ENCODE results near the gene ZNF451.

The ZNF451 gene

DNA sequence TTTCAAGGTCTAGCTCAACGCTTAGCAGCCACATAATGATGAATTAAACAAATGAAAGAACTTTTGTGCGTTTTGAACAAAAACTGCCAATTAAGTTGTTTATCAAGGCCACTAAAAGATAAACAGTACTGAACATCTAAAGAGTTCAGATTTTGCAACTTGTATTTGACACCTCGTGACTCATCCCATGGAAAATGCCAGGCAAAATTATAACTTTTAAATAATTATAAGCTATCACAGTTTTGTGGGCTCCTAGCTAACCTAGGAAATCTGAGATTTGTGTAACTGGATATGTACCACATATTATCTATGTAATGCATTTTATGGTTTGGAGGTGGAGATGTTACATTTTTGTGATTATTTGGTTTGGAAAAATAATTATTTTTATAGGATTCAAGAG is 72.5 kb downstream of the ZNF451 start:
- no peak for DNase-seq

DNA sequence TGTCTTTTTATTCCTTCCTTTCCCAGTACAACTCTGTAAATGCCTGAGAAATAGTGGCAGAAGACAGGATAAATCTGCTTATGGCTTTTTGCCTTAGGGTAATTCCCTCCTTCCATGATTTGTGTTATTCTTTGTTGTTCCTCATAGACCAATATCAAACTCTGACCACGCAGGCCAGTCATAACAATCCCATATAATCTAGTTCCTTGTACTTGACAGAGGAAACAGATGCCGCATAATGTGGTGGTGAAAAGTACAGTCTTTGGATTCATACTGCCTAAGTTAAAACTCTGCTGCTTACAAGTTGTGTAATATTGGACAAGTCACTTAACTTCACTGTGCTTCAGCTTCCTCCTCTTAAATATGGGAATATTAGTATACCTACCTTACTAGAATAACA is 74.0 kb downstream of the ZNF451 start:
- DNase-seq: no peak

DNA sequence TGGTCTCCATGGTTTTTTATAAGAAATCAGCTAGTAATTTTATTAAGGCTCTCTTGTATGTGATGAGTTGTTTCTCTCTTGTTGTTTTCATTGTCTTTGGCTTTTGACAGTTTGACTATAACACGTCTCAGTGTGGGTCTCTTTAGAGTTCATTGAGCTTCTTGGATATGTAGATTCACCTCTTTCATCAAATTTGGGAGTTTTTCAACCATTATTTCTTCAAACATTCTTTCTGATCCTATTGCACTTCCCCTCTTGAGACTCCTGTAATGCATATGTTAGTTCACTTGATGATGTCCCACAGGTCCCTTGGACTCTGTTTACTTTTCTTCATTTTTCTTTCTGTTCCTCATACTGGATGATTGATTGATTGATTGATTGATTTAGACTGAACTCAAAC is 75.1 kb downstream of the ZNF451 start:
- DNase-seq: no peak

DNA sequence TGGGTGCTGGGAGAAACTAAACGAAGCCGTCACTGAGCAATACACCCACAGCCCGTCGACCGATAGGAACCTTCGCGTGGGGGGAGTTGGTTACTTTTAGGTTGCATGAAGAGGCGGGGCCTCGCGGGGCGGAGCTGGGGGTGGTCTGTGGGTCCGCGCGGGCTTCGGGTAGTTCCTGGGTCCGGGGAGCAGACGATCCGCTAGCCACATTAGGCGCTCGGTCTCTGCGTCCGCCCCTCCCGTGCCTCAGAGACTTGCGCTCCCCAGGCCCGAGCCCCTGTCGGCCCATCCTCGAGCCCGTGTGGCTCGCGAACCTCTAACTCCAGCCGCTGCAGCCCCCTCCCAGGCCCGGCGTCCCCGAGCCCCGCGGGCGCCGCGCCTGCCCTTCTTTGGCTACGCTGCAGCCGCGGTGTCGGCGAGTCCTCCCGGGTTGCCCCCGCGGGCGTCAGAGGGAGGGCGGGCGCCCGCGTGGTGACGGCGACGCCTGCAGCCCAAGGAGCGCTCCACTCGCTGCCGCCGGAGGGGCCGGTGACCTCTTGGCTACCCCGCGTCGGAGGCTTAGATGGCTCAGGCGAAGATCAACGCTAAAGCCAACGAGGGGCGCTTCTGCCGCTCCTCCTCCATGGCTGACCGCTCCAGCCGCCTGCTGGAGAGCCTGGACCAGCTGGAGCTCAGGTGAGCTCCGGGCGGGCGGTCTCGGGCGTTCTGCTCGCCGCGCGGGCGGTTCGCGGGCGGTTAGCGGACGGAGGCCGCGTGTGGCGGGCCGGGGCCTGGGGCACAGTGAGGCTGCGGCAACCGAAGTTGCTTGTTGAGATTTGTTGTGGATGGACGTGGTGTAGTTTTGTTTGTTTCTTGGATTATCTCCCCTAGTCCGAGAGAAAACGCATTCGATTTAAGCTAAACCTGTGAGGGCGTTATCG is 82.4 kb downstream of the ZNF451 start, which contains the start of gene BAG2:
Gene BAG2, plus strand, starts transcription at position 191 of the 920 bp plus-strand sequence. Its CDS starts 372 bp downstream, at position 563.
- peak; percentile 76 to 85 for DNase-seq

DNA sequence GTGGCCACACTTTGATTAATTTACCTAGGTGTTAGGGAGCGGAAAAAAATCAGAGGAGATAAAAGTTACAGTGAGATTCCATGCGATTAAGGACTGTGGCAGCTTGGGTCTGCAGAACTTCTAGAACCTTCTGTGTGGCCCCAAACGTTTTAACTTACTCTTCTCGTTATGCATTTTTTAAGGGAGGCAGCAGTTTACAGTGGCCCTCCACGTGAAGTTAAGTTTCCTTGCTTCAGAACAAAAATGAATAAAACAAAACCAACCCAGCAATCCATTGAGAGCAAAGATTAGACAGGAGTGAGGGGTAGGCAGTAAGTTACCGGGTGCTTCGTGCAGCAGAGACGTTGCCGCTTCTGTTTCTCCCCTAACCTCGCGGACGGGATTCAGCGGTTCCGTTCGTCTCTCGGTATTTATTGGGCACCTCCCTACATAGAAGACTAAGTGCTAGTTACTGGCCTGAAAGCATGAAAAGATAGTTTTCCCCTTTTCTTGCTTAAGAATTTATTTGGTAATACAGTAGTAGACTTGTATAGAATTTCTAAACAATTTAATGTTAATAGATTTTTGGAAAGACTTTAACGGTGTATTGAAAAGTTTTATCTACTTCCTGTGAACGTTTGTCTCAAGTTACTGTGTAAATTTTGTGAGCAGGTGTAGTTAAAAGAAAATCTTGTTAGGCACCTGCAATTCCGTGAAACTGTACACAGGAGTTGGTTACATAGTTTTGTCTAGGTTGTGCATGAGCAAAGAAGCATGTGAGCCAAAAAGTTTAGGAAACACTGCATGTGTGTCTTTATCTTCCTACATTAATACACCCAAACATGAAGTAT is 83.3 kb downstream of the ZNF451 start:
- peak in 1 of 2 experiments; percentile 16 for DNase-seq

- DNase-seq: peak in 1 of 2 experiments; percentile 44
These were observed 84.0 kb downstream of the ZNF451 start for GRCh38 chr6:57173886-57174510.

DNA sequence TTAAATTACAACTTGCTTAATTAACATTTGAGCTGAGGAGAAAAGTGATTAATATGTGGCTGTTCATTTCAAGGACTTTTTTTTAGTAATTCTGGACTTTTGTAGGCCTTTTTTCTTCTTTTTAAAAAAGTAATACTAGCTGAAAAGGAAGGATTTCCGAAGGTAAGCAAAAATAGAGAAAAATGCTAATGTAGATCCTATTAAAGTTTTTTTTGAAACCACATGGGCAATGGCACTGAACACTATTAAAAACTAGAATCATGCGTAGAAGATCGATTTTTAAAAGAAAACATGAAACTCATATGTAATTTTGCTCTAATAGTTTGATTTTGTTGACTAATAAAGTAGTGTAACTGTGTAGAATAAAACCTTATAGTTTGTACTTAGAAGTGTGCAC is 84.5 kb downstream of the ZNF451 start:
- DNase-seq: no peak

- no peak for DNase-seq
These were observed 87.7 kb downstream of the ZNF451 start for GRCh38 chr6:57177545-57178265.

GRCh38 chr6:57180596-57180995 is 90.6 kb downstream of the ZNF451 start:
- no peak for DNase-seq

- no peak for DNase-seq
These were observed 92.0 kb downstream of the ZNF451 start for GRCh38 chr6:57182017-57182432.

DNA sequence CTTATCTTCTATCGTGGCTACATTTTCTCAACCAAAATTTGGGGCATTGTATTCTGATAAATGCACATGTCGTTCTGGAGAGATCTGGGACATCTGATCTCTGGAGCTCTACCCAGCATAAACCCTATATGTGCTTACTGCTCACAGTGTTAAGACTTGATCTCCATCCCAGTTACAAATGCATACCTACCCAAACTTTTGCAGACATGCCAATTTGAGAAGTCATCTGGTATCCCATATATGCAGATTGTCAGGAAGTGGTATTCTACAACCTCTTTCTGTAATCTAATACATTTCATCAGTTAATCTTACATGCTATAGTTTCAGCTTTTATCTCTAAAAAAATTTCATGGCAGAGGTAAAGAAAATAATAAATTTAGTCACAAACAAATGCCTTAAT is 93.3 kb downstream of the ZNF451 start:
- no peak for DNase-seq

DNA sequence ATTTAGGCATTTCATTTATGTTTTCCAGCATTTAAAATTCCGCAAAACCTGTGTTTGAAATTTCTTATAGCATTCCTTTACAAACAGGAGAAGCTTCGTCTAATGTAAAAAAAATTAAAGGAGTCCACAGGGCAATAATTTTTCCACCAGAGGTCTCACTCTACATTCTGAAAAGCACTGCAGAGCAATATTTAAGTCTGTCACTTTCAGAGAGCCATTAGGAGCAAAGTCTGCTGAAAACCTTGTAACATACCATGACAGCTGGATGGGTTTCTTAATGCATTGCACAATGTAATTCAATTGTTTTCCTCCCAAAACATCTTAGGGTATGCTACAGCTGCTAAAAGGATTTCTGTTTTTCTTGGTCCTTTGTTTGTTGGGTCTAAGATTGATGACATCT is 100.2 kb downstream of the ZNF451 start:
- DNase-seq: peak in 1 of 2 experiments; percentile 35

DNA sequence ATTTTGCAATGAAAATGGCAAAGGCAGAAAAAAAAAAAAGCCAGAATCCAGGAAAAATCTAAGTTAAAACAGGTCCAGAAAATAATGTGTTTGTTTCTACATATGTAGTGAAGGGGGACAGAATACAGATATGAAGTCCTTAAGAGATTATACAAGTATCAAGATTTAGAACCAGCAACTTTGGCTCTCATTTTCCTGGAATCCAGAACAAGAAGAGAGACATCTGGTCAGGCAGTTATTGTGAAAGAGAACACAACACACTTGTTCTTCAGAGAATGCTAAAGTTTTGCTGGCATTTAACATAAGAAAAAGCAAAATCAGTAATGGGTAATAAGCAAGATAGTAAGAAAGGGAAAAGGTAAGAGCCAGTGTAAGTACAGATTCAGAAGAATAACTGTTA is 103.2 kb downstream of the ZNF451 start:
- DNase-seq: no peak

DNA sequence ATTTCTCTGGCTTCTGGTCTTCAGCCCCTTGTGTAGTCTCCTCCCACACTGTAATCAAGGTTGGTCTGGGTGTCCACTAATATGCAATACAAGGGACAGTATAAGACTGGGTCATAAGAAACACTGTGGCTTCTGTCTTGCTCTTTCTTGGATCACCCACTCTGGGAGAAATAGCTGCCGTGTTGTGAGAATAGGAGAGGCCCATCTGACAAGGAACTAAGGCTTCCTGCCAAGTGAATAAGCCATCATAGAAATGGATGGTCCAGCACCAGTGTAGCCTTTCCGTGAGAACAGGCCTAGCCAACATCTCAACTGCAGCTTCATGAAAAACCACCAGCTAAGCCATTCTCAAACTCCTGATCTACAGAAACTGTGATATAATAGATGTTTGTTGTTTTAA is 105.5 kb downstream of the ZNF451 start:
- DNase-seq: peak in 1 of 2 experiments; percentile 26

DNA sequence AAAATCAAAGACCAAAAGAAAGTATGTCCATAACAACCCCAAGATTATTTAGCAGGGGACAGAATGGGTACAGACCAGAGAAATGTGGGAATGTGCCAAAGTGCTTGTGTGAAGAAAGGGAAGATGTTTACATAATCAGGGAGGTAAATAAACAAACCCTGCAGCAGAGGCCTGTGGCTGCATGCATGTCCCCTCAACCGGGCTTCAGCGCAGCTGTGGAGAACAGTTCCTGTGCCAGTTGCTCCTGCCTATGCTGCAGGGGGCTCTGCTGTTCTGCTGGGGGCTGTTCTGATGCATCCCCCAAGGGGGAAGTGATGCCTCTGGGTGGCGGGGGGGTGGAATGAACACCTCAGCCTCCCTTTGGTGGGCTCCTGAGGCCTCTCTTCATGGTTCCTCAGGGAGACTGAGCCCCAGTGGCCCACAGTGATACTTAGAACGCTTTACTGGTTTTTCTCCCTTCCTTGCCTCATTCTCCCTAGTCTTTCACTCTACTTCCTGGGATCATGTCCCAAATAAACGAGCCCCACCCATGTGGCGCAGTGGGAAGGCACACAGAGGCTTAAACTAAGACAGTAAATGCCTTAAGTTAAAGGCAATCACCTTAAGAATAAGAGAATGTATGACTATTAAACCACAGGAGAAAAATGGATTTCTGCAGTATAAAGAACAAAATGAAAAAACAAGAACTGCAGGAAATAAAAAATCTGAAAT is 109.1 kb downstream of the ZNF451 start:
- no peak for DNase-seq

DNA sequence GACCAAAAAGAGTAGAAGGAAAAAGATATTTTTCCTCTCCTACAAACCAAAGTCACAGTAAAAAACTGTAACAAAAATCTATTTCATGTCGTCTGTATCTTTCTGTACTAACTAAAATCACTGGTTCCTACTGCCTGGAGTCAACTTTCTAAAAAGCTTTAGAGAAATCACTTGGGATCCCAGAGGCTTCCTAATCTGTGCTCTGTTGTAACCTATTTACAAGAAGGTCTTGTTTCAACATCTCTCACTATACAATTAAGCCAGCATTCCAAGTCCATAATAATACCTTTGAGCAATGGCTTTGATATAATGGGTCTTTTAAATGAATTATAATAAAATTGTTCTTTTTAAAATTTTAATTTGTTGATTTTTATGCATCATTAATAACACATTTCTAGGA is 111.7 kb downstream of the ZNF451 start:
- no peak for DNase-seq

DNA sequence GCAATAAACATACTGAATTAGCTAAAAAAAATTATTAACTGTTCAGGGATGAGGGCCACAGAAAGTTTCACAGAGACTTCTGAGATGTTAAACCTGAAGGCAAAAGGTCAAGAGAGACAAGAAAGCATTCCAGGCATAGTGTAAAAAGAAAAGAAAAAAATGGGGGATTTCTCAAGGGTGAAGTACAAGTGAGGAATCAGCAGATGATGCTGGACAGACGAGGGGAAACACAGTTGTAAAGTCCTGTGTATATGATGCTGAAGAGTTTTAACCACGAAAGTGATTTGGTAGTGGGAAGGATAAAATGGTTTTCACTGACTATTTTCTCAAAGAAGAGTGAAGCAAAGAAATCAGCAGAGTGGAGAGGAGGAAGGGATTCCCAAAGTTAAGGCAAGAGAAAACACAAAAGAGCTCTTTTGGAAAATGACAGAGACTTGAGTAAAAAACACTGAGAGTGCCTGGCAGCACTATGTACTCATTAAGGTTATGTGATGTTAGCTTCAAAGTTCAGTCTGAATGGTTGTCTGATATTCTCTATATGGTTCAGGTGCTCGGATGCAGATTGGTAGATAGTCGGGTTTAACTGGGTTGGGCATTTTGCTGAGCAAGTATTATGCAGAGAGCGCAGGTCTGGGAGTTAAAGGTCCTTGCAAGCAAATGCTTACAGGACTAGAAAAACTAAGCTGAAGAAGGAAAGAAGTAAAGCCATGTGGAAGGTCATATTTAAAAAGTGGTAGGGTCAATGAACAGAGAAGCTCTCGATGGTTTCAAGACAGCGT is 115.8 kb downstream of the ZNF451 start:
- DNase-seq: no peak

DNA sequence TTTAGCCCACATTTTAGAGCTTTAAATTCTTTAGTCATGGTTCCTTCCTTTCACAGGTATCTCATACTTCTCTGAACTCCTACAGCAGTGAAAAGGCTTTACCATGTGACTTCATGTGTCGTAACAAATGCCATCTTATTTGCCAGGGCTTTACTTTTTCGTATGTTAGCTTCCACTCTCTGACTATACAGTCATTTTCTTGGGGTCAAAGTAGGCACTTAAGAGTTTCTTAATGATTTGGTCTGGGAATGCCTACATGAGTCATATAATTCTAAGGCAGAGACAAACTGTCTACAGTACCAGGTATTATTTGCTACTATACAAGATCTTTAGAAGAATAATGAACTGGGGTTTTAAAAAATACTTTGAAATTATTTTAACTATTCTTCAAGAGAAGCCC is 117.2 kb downstream of the ZNF451 start:
- DNase-seq: no peak

DNA sequence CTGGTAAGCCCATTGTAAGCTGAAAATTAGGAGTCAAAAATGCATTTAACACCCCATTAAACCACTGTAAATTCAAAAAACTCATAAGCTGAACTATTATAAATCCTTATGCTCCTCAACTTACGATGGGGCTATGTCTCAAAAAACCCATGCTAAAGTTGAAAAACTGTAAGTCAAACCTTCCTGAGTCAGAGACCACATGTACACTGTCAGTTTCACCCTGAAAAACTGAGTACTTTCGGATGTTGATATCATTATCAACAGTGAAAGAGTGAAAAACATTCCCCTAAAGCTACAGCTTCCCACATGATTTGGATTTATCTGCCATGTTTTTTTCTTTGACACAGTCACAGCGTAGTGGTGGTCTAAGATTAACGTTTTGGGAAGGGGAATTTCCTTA is 117.9 kb downstream of the ZNF451 start:
- no peak for DNase-seq

GRCh38 chr6:57209030-57209429 is 119.0 kb downstream of the ZNF451 start:
- DNase-seq: no peak

GRCh38 chr6:57210060-57210459 is 120.1 kb downstream of the ZNF451 start:
- DNase-seq: no peak
